Tibial nerve (tissue), 4 donors: ENCODE results near the gene MT1H. TPM values are rescaled to one million over a fixed set of nuclear protein-coding genes. Genes with fewer than 3 reads are reported as not detected.
A peak's percentile ranks its signal among the peaks of the same experiment; 100 is the strongest.

Source experiments
- DNase-seq, 2 donors: peaks; one replicate each; pipeline ENCODE4 v3.0.0-alpha.2; 2019; ENCODE audit warnings: low spot score in 2 of 2
- H3K27ac ChIP-seq, 4 donors: fragments of 200-600 bp; sonication (generic) in 3 of 4; one replicate each; pipeline ENCODE4 v1.5.1; 2017 to 2019; ENCODE audit warnings: mild to moderate bottlenecking in 1 of 4
- H3K27me3 ChIP-seq, 2 donors: fragments of 200-600 bp; sonication (generic) in 1 of 2; one replicate each; pipeline versions ENCODE4 v1.5.1 to v1.6.0; 2017 to 2019
- H3K36me3 ChIP-seq, 3 donors: fragments of 200-600 bp; sonication (generic); one replicate each; pipeline ENCODE4 v1.5.1; 2018 to 2019
- H3K4me1 ChIP-seq, 4 donors: fragments of 200-600 bp; sonication (generic) in 3 of 4; one replicate each; pipeline ENCODE4 v1.5.1; 2017 to 2019
- H3K4me3 ChIP-seq, 4 donors: fragments of 200-600 bp; sonication (generic) in 3 of 4; one replicate each; pipeline ENCODE4 v1.5.1; 2017 to 2019; ENCODE audit warnings: mild to moderate bottlenecking in 1 of 4, moderate library complexity in 1 of 4
- H3K9me3 ChIP-seq, 4 donors: fragments of 200-600 bp; sonication (generic) in 3 of 4; one replicate each; pipeline ENCODE4 v1.5.1; 2017 to 2019
- CTCF ChIP-seq, 5 experiments: fragments of 200-600 bp in 3 of 5; fragments of 450-650 bp in 2 of 5; sonication (generic) in 3 of 5; IDR thresholded peaks; one replicate each; pipeline ENCODE4 v1.5.1; 2016 to 2019; ENCODE audit warnings: antibody characterized with exemption in 5 of 5, mild to moderate bottlenecking in 3 of 5, moderate library complexity in 2 of 5
- EP300 ChIP-seq, 2 donors: sonication (generic); formaldehyde crosslinking; IDR thresholded peaks; one replicate each; pipeline ENCODE4 v1.6.1; 2017; ENCODE audit warnings: antibody characterized with exemption in 2 of 2, mild to moderate bottlenecking in 1 of 2
- POLR2A ChIP-seq, 2 donors: fragments of 450-650 bp; IDR thresholded peaks; one replicate each; pipeline ENCODE4 v1.6.1; 2017; ENCODE audit warnings: antibody characterized with exemption in 2 of 2, mild to moderate bottlenecking in 2 of 2, moderate library complexity in 2 of 2
- WGBS, 2 donors: methylation state at CpG; one replicate each; pipeline ENCODE4 v1.1.5; 2018; 5-methylcytosine and 5-hydroxymethylcytosine counted together
- total RNA-seq, 4 donors: library from RNA; depleted of rRNA; stranded (reverse); fragments of >200 nt; gene quantifications; one replicate each; pipeline ENCODE4 v1.1.0, GENCODE V29; 2016

The MT1H gene
- total RNA-seq, 4 donors from 2014 or later, result 2.4 to 5.1 TPM; not detected in 2

- Histone ChIP-seq H3K27ac (peak overlapping the region in 2 of 4 donors; percentile 2 to 22), H3K4me1 (peaks cover 0 to 12% (median 0%) of the 10 kb centered on the region in 4 donors), H3K9me3 (peaks cover 0 to 9% (median 0%) of the 10 kb centered on the region in 4 donors), H3K36me3 (no peaks in the 10 kb centered on the region), H3K4me3 (no peak overlapping the region), H3K27me3 (no peaks in the 10 kb centered on the region)
- TF ChIP-seq EP300 (IDR thresholded peaks at IDR 0.05) (no peak), POLR2A (IDR thresholded peaks at IDR 0.05) (no peak), CTCF (IDR thresholded peaks at IDR 0.05) (no peak)
- no peak for DNase-seq
- WGBS, 2 donors, result 84 to 88% methylated on average over 7 of the region's 7 CpGs
Observed at GRCh38 chr16:56701534-56701933, 31.9 kb downstream of the MT1H start.

GRCh38 chr16:56702836-56703235 is 33.2 kb downstream of the MT1H start:
- no peak for DNase-seq
- no peaks in the 10 kb centered on the region for H3K36me3 ChIP-seq
- no peak overlapping the region for H3K4me3 ChIP-seq
- 87% methylated on average over 5 of the region's 5 CpGs for WGBS, 2 donors
- peaks cover 0 to 12% (median 0%) of the 10 kb centered on the region in 4 donors for H3K4me1 ChIP-seq
- no peaks in the 10 kb centered on the region for H3K27me3 ChIP-seq
- peaks cover 0 to 2% (median 0%) of the 10 kb centered on the region in 4 donors for H3K9me3 ChIP-seq
- no peak overlapping the region for H3K27ac ChIP-seq
- TF ChIP-seq POLR2A (IDR thresholded peaks at IDR 0.05) (no peak), EP300 (IDR thresholded peaks at IDR 0.05) (no peak), CTCF (IDR thresholded peaks at IDR 0.05) (no peak)

GRCh38 chr16:56708525-56709442 is 39.2 kb downstream of the MT1H start:
- Histone ChIP-seq H3K4me3 (no peak overlapping the region), H3K27ac (peak overlapping the region in 1 of 4 donors; percentile 27), H3K4me1 (no peaks in the 10 kb centered on the region), H3K9me3 (no peaks in the 10 kb centered on the region), H3K27me3 (no peaks in the 10 kb centered on the region), H3K36me3 (no peaks in the 10 kb centered on the region)
- WGBS, 2 donors, result 61 to 67% methylated on average over 13 of the region's 13 CpGs
- no peak for DNase-seq
- TF ChIP-seq EP300 (IDR thresholded peaks at IDR 0.05), result no peak
- TF ChIP-seq POLR2A (IDR thresholded peaks at IDR 0.05), result no peak
- TF ChIP-seq CTCF (IDR thresholded peaks at IDR 0.05), result no peak

- H3K36me3 ChIP-seq, result no peaks in the 10 kb centered on the region
Observed at GRCh38 chr16:56709443-56710040, 39.9 kb downstream of the MT1H start.

More at GRCh38 chr16:56709443-56710040, 39.9 kb downstream of the MT1H start:
- no peak overlapping the region for H3K4me3 ChIP-seq
- H3K27me3 ChIP-seq, result no peaks in the 10 kb centered on the region
- no peak for DNase-seq
- H3K4me1 ChIP-seq, result no peaks in the 10 kb centered on the region
- TF ChIP-seq EP300 (IDR thresholded peaks at IDR 0.05) (no peak), CTCF (IDR thresholded peaks at IDR 0.05) (no peak), POLR2A (IDR thresholded peaks at IDR 0.05) (no peak)
- no peak overlapping the region for H3K27ac ChIP-seq
- WGBS, 2 donors, result 86 to 93% methylated on average over 4 of the region's 4 CpGs
- H3K9me3 ChIP-seq, result no peaks in the 10 kb centered on the region
